HG03108 (cell line): ENCODE results near the gene MAML1.
A peak's percentile ranks its signal among the peaks of the same experiment; 100 is the strongest.

Experiments
- ATAC-seq: cut with Tn5 transposase; IDR thresholded peaks from one replicate; pipeline ENCODE4 v1.9.1; 2021; ENCODE audit warnings: moderate library complexity; ENCODE audit not compliant: unreplicated experiment

MAML1 gene

GRCh38 chr5:179820483-179821297, 88.1 kb downstream of the MAML1 start, which contains the start of gene SQSTM1:
TSS of gene SQSTM1 (plus strand) at chr5:179820905. CDS start at chr5:179820937, 32 bp downstream.
- ATAC-seq: peak; percentile 32

DNA sequence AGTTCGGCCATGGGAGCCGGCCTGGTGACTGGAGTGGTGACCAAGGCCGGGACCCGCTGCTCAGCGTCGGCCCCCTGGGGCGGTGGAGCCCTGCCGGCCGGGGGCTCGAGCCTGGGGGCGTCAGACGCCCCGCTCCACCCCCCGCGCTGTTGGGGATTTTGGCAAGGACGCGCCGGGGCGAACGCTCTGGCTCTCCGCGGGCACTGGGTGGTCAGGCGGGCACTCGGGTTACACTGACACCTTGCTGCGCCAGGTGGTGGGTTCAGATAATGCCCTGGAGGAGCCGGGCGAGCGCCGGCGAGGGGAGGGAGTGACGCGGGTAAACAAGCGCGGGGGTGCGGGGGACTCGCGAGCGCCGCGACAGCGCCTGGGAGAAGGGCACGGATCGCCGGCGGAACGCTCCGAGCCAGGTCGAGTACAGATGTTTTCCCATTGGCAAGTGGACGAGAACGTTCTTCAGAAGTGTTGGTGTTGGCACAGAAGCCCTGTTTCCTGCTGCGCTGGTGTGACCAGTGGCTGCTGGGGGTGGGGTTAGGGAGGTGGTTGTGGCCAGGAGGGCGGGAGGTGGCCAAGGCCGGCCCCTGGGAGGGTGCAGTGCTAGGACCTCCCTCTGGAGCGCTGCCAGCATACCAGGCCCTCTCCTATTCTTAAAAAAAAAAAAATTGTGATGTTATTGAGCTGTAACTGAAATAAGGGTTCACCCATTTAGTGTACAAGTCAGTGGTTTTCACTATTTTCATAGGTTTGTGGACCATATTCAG, 88.9 kb downstream of the MAML1 start:
- peak; percentile 44 for ATAC-seq

GRCh38 chr5:179822059-179822432, 89.4 kb downstream of the MAML1 start:
- ATAC-seq: no peak

GRCh38 chr5:179822444-179822990, 89.9 kb downstream of the MAML1 start:
- ATAC-seq: no peak

DNA sequence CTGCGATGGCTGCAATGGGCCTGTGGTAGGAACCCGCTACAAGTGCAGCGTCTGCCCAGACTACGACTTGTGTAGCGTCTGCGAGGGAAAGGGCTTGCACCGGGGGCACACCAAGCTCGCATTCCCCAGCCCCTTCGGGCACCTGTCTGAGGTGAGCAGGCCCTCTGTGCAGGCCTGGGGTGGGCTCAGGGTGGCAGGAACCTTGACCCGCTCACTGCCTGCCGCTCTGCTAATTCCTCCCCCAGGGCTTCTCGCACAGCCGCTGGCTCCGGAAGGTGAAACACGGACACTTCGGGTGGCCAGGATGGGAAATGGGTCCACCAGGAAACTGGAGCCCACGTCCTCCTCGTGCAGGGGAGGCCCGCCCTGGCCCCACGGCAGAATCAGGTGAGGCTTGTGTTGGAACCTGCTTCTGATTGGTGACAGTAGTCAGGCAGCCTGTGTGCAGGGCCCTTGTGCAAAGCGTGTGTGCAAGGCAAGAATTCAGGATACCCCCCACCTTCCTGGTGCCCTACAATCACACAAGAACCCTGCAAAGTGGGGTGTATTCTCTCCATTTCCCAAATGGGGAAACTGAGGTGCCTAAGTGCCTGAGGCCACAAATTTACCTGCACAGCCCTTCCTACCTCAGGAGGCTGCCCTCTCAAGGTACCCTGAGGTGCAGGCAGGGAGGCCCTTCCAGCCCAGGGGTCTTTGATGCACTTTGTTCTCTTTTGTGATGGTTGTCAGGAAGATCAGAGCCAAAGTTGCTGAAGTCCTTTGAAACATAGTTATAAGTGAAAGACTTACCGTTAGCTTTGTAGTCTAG, 91.5 kb downstream of the MAML1 start:
- no peak for ATAC-seq

DNA sequence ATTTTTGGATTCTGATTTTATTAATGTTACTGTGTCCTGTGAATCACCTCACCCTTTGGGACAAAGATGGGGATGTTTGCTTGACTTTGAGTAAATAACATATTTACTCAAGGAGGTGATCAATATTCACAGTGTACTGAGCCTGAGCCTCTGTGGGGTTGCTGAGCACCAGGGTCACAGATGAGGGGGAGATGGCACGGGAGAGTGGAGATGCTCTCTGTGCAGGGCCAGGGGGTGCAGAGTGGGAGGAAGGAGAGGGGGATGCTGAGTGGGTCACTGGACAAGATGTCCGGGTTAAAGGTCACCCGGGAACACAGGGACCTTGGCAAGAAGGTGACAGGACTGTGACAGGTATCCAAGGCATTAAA, 92.1 kb downstream of the MAML1 start:
- no peak for ATAC-seq

DNA sequence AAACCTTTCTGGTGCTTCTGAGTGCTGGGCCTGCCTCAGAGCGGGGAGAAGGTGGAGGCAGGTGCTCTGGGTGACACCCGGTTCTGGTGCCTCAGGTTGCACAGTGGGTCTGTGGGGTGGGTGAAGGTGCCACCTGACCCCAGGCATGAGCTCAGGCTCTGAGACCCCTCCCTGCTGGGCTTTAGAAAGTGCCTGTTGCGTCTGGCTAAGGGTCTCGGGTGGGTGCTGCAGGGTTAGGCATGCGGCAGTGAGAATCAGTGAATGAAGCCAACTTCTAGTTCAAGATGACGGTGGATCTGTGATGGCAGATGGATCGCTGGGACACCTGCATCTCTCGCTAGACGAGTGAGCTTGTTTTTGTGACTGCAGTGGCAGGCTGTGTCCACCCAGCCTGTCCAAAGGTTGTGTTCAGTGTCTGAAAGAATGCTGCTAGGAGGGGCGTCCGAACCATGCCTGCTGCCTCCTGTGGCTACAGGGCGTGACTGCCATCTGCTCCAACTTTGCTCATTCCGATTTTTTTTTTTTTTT, 93.1 kb downstream of the MAML1 start:
- ATAC-seq: no peak
